ENCODE results near the gene TDO2.

The TDO2 gene

GRCh38 chr4:155903453-155903852, at the start of gene TDO2:
Gene TDO2 (plus strand): TSS chr4:155903696. CDS start chr4:155903759, 63 bp downstream.
- Mint-ChIP-seq H3K9me3 (peaks cover 4% of the 10 kb centered on the region), H3K36me3 (no peaks in the 10 kb centered on the region), H3K4me1 (no peaks in the 10 kb centered on the region), H3K27ac (no peak within 1 kb of the TSS), H3K4me3 (no peak within 1 kb of the TSS)
- ATAC-seq: no peak
- no peak for DNase-seq (ENCODE audit: low spot score in 2 of 2)

- H3K36me3 Mint-ChIP-seq: no peaks in the 10 kb centered on the region
- H3K9me3 Mint-ChIP-seq: no peaks in the 10 kb centered on the region
- H3K4me3 Mint-ChIP-seq: no peak overlapping the region
- no peaks in the 10 kb centered on the region for H3K4me1 Mint-ChIP-seq
- H3K27ac Mint-ChIP-seq: no peak overlapping the region
- DNase-seq (ENCODE audit: low spot score in 2 of 2): no peak
- ATAC-seq: no peak
These were observed 48.8 kb upstream of the TDO2 start for GRCh38 chr4:155854582-155855226.

GRCh38 chr4:155855897-155856296, 47.6 kb upstream of the TDO2 start:
- Mint-ChIP-seq H3K4me1 (no peaks in the 10 kb centered on the region), H3K36me3 (no peaks in the 10 kb centered on the region), H3K9me3 (no peaks in the 10 kb centered on the region), H3K27ac (no peak overlapping the region), H3K4me3 (no peak overlapping the region)
- ATAC-seq: no peak
- DNase-seq (ENCODE audit: low spot score in 2 of 2): no peak

- H3K27ac Mint-ChIP-seq: no peak within 1 kb of the TSS
- DNase-seq (ENCODE audit: low spot score in 2 of 2) (no peak), ATAC-seq (no peak)
- H3K9me3 Mint-ChIP-seq: peaks cover 4% of the 10 kb centered on the region
- H3K4me3 Mint-ChIP-seq: no peak within 1 kb of the TSS
- no peaks in the 10 kb centered on the region for H3K4me1 Mint-ChIP-seq
- no peaks in the 10 kb centered on the region for H3K36me3 Mint-ChIP-seq
These were observed 37.3 kb upstream of the TDO2 start, which contains the start of gene ASIC5 for GRCh38 chr4:155866177-155866576. Gene ASIC5 (minus strand): TSS chr4:155866277. CDS start chr4:155866226, 51 bp downstream.

- no peaks in the 10 kb centered on the region for H3K36me3 Mint-ChIP-seq
- no peaks in the 10 kb centered on the region for H3K4me1 Mint-ChIP-seq
- DNase-seq (ENCODE audit: low spot score in 2 of 2) (no peak), ATAC-seq (no peak)
- H3K4me3 Mint-ChIP-seq: no peak overlapping the region
- H3K9me3 Mint-ChIP-seq: no peaks in the 10 kb centered on the region
- no peak overlapping the region for H3K27ac Mint-ChIP-seq
These were observed 27.6 kb upstream of the TDO2 start for GRCh38 chr4:155875878-155876277.

GRCh38 chr4:155877971-155878370, 25.5 kb upstream of the TDO2 start:
- H3K4me3 Mint-ChIP-seq: no peak overlapping the region
- ATAC-seq (no peak), DNase-seq (ENCODE audit: low spot score in 2 of 2) (no peak)
- no peaks in the 10 kb centered on the region for H3K9me3 Mint-ChIP-seq
- no peaks in the 10 kb centered on the region for H3K36me3 Mint-ChIP-seq
- H3K27ac Mint-ChIP-seq: no peak overlapping the region
- no peaks in the 10 kb centered on the region for H3K4me1 Mint-ChIP-seq

- Mint-ChIP-seq H3K4me1 (no peaks in the 10 kb centered on the region), H3K27ac (no peak overlapping the region), H3K9me3 (no peaks in the 10 kb centered on the region), H3K4me3 (no peak overlapping the region), H3K36me3 (no peaks in the 10 kb centered on the region)
- ATAC-seq: peak; percentile 43
- DNase-seq (ENCODE audit: low spot score in 2 of 2): no peak
These were observed 24.9 kb upstream of the TDO2 start for GRCh38 chr4:155878611-155879010.

- no peak overlapping the region for H3K4me3 Mint-ChIP-seq
- H3K9me3 Mint-ChIP-seq: no peaks in the 10 kb centered on the region
- no peaks in the 10 kb centered on the region for H3K4me1 Mint-ChIP-seq
- no peak for ATAC-seq
- H3K27ac Mint-ChIP-seq: no peak overlapping the region
- H3K36me3 Mint-ChIP-seq: no peaks in the 10 kb centered on the region
- no peak for DNase-seq (ENCODE audit: low spot score in 2 of 2)
These were observed 23.7 kb upstream of the TDO2 start for GRCh38 chr4:155879767-155880166.

GRCh38 chr4:155881555-155881954, 21.9 kb upstream of the TDO2 start:
- ATAC-seq (no peak), DNase-seq (ENCODE audit: low spot score in 2 of 2) (no peak)
- Mint-ChIP-seq H3K36me3 (no peaks in the 10 kb centered on the region), H3K9me3 (no peaks in the 10 kb centered on the region), H3K4me3 (no peak overlapping the region), H3K4me1 (no peaks in the 10 kb centered on the region), H3K27ac (no peak overlapping the region)

- ATAC-seq (no peak), DNase-seq (ENCODE audit: low spot score in 2 of 2) (no peak)
- Mint-ChIP-seq H3K4me1 (no peaks in the 10 kb centered on the region), H3K9me3 (no peaks in the 10 kb centered on the region), H3K36me3 (no peaks in the 10 kb centered on the region), H3K4me3 (no peak overlapping the region), H3K27ac (no peak overlapping the region)
These were observed 19.6 kb upstream of the TDO2 start for GRCh38 chr4:155883895-155884294.

- Mint-ChIP-seq H3K4me3 (no peak overlapping the region), H3K9me3 (no peaks in the 10 kb centered on the region), H3K27ac (no peak overlapping the region), H3K4me1 (no peaks in the 10 kb centered on the region), H3K36me3 (no peaks in the 10 kb centered on the region)
- DNase-seq (ENCODE audit: low spot score in 2 of 2) (no peak), ATAC-seq (no peak)
These were observed 17.8 kb upstream of the TDO2 start for GRCh38 chr4:155885666-155886065.

GRCh38 chr4:155887045-155887444, 16.5 kb upstream of the TDO2 start:
- DNase-seq (ENCODE audit: low spot score in 2 of 2) (no peak), ATAC-seq (no peak)
- no peak overlapping the region for H3K4me3 Mint-ChIP-seq
- no peaks in the 10 kb centered on the region for H3K9me3 Mint-ChIP-seq
- no peaks in the 10 kb centered on the region for H3K36me3 Mint-ChIP-seq
- H3K4me1 Mint-ChIP-seq: no peaks in the 10 kb centered on the region
- no peak overlapping the region for H3K27ac Mint-ChIP-seq

- ATAC-seq: no peak
- Mint-ChIP-seq H3K36me3 (no peaks in the 10 kb centered on the region), H3K4me3 (no peak overlapping the region), H3K4me1 (no peaks in the 10 kb centered on the region), H3K9me3 (no peaks in the 10 kb centered on the region), H3K27ac (no peak overlapping the region)
- no peak for DNase-seq (ENCODE audit: low spot score in 2 of 2)
These were observed 15.5 kb upstream of the TDO2 start for GRCh38 chr4:155887847-155888570.

- no peak overlapping the region for H3K27ac Mint-ChIP-seq
- H3K4me1 Mint-ChIP-seq: no peaks in the 10 kb centered on the region
- no peaks in the 10 kb centered on the region for H3K9me3 Mint-ChIP-seq
- DNase-seq (ENCODE audit: low spot score in 2 of 2): no peak
- no peak for ATAC-seq
- no peak overlapping the region for H3K4me3 Mint-ChIP-seq
- no peaks in the 10 kb centered on the region for H3K36me3 Mint-ChIP-seq
These were observed 14.3 kb upstream of the TDO2 start for GRCh38 chr4:155889031-155889793.

GRCh38 chr4:155889946-155890345, 13.6 kb upstream of the TDO2 start:
- no peak for ATAC-seq
- no peaks in the 10 kb centered on the region for H3K9me3 Mint-ChIP-seq
- H3K4me1 Mint-ChIP-seq: no peaks in the 10 kb centered on the region
- no peak overlapping the region for H3K4me3 Mint-ChIP-seq
- no peak for DNase-seq (ENCODE audit: low spot score in 2 of 2)
- H3K36me3 Mint-ChIP-seq: no peaks in the 10 kb centered on the region
- no peak overlapping the region for H3K27ac Mint-ChIP-seq

- no peak for ATAC-seq
- DNase-seq (ENCODE audit: low spot score in 2 of 2): no peak
- Mint-ChIP-seq H3K9me3 (no peaks in the 10 kb centered on the region), H3K4me3 (no peak overlapping the region), H3K27ac (no peak overlapping the region), H3K4me1 (no peaks in the 10 kb centered on the region), H3K36me3 (no peaks in the 10 kb centered on the region)
These were observed 12.4 kb upstream of the TDO2 start for GRCh38 chr4:155891058-155891457.

All from stimulated activated effector memory CD8-positive, alpha-beta T cell treated with anti-CD3 and anti-CD28 coated beads, Interleukin-12 subunit alpha, Interleukin-12 subunit beta, amount 100 ng/mL, for 72 hours (primary cell).